Brain microvascular endothelial cell (primary cell): Measurements from ENCODE around the gene AFDN.

Source experiments
- DNase-seq: peaks from one replicate; pipeline ENCODE4 v3.0.0-alpha.2; 2020
- H3K27ac ChIP-seq: fragments of 250-450 bp; sonication (Bioruptor Pico); 2 replicates; pipeline ENCODE4 v1.5.1; 2020; ENCODE audit warnings: mild to moderate bottlenecking, moderate library complexity
- H3K27me3 ChIP-seq: fragments of 250-450 bp; sonication (Bioruptor Pico); replicated peaks from 2 replicates; pipeline ENCODE4 v1.5.1; 2020; ENCODE audit warnings: mild to moderate bottlenecking
- H3K36me3 ChIP-seq: fragments of 250-450 bp; sonication (Bioruptor Pico); replicated peaks from 2 replicates; pipeline ENCODE4 v1.5.1; 2020; ENCODE audit warnings: mild to moderate bottlenecking
- H3K4me3 ChIP-seq: 2 replicates; pipeline ENCODE4 v1.5.1; 2011; ENCODE audit warnings: low read depth, mild to moderate bottlenecking, control low read depth, low read length, moderate library complexity
- in situ Hi-C: cut with HindIII; loops from 2 replicates; pipeline ENCODE4 v1.10.0; 2017; ENCODE audit warnings: low sequenced_read_pairs, low pct_ligation_motif_present
- TF ChIP-seq, protein P1 (sequence below): IDR thresholded peaks from 2 replicates; pipeline ENCODE4 v1.5.1; 2011; ENCODE audit warnings: low read depth, mild to moderate bottlenecking, moderate library complexity, low read length, control low read depth, inconsistent platforms; ENCODE audit errors: missing control alignments

The AFDN gene

GRCh38 chr6:167795321-167795811, 31.3 kb upstream of the AFDN start:
- DNase-seq, result no peak
- Histone ChIP-seq H3K36me3 (no peaks in the 10 kb centered on the region), H3K27ac (no peak overlapping the region), H3K4me3 (no peak overlapping the region), H3K27me3 (peaks cover 16% of the 10 kb centered on the region)
- in situ Hi-C loops, result no loop called here
- TF ChIP-seq, protein P1, sequence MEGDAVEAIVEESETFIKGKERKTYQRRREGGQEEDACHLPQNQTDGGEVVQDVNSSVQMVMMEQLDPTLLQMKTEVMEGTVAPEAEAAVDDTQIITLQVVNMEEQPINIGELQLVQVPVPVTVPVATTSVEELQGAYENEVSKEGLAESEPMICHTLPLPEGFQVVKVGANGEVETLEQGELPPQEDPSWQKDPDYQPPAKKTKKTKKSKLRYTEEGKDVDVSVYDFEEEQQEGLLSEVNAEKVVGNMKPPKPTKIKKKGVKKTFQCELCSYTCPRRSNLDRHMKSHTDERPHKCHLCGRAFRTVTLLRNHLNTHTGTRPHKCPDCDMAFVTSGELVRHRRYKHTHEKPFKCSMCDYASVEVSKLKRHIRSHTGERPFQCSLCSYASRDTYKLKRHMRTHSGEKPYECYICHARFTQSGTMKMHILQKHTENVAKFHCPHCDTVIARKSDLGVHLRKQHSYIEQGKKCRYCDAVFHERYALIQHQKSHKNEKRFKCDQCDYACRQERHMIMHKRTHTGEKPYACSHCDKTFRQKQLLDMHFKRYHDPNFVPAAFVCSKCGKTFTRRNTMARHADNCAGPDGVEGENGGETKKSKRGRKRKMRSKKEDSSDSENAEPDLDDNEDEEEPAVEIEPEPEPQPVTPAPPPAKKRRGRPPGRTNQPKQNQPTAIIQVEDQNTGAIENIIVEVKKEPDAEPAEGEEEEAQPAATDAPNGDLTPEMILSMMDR, result no peak

GRCh38 chr6:167795874-167796191, 30.9 kb upstream of the AFDN start:
- peaks cover 16% of the 10 kb centered on the region for H3K27me3 ChIP-seq
- in situ Hi-C loops, result no loop called here

GRCh38 chr6:167796192-167796981, 30.3 kb upstream of the AFDN start:
- TF ChIP-seq, protein P1, result no peak
- Histone ChIP-seq H3K36me3 (no peaks in the 10 kb centered on the region), H3K27ac (no peak overlapping the region), H3K27me3 (peaks cover 16% of the 10 kb centered on the region), H3K4me3 (peak overlapping the region; percentile 20)
- DNase-seq, result no peak
- in situ Hi-C loops, result no loop called here

More at GRCh38 chr6:167795874-167796191, 30.9 kb upstream of the AFDN start:
- no peak for DNase-seq
- Histone ChIP-seq H3K36me3 (no peaks in the 10 kb centered on the region), H3K27ac (no peak overlapping the region), H3K4me3 (no peak overlapping the region)
- TF ChIP-seq, protein P1, result no peak

- DNase-seq, result no peak
- in situ Hi-C loops, result no loop called here
- TF ChIP-seq, protein P1, result no peak
- Histone ChIP-seq H3K27me3 (peaks cover 16% of the 10 kb centered on the region), H3K4me3 (no peak overlapping the region), H3K36me3 (no peaks in the 10 kb centered on the region), H3K27ac (no peak overlapping the region)
Measured at GRCh38 chr6:167797011-167797471, 29.7 kb upstream of the AFDN start.

DNA sequence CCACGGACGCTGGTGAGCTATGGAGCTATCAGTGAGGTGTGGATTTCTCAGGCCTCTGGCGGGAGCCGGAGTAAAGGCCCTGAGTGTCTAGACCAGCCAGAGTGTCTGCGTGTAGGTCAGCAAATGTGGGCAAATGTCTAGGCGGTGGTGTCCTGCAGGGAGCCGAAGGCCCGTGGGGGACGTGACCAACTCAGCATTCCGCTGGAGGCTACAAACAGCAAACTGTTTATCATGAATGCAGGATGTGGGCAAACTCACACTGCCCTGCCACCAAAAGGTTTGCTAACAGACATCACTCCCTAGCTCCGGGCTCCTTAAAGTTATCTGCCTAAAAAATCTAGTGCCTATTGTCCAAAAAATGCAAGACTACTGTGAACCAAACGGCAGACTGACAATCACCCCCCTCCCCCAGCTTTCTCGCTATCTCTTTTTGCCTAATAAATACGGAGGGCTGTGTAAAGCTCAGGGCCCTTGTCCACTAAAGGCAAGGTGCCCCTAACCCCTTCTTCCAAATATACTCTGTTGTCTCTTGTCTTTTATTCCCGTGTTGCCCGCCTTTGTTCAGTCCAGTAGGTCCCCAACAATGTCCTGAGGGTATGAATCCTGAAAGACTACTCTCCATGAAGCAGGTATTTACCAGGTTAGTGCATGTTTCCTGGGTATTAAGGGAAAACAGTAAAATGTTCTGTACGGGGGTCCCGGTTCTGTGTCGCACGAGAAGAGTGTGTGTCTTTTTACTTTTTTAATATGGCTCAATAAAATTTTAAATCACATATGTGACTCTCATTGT, 29.0 kb upstream of the AFDN start:
- Histone ChIP-seq H3K4me3 (no peak overlapping the region), H3K36me3 (no peaks in the 10 kb centered on the region), H3K27me3 (peaks cover 16% of the 10 kb centered on the region), H3K27ac (no peak overlapping the region)
- TF ChIP-seq, protein P1, result no peak
- in situ Hi-C loops, result no loop called here
- DNase-seq, result no peak
